OCI-M2 (cell line): Measurements from ENCODE around the gene SLC25A29.

Experiments used
- DNase-seq: peaks from one replicate; lab custom pipeline; 2025; ENCODE audit not compliant: unreplicated experiment; lab: John Stamatoyannopoulos, UW

SLC25A29 gene

DNA sequence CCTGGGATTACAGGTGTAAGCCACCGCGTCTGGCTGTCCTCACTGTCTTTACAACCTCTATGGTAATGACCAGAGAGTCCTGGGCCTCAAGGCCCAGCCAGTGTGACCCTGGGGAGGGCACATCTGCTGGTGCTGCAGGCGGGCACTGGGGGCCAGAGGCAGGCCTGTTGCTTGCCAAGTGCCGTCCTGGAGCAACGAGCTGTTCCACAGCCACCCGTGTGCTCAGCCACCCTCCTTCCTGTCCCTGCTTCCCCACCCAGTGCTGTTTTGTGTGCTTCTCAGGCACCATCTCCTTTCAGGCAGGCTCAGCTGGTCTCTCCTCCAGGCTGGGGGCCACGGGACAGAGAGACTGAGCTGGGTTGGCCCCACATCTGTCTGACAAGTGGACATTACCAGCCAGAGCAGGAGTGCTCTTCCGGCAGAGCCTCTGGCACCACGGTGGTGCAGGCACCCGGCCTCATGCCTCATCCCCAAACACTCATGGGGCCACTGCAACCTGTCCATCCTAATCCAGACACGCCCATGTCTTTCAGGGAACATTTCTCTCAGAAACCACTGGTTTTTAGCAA is 25.9 kb upstream of the SLC25A29 start:
- no peak for DNase-seq

DNA sequence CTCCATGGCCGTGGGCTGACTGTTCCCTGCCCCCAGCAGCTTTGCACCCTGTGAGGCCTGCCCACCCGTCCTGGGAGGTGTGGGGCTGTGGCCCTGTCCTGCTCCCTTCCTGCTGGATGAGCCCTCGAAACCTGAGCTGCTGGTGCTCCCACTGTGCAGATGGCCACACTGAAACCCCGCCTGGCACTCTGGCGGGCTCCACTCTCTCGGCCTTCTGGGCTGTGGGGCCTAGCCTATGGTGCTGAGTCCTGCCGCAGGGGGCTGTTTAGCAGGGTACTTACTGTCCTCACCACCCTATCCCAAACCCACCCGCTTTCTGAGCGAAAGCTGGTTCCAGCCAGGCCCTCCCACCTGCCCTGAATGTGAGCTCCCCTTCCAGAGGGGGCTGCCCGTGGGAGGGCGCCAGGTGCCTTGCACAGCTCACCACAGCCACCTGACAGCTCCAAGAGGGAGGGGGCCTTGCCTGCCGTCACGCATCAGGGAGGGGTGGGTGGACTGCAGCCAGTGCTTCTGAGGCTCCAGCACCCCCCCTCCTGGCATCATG is 24.2 kb upstream of the SLC25A29 start:
- DNase-seq: no peak

DNA sequence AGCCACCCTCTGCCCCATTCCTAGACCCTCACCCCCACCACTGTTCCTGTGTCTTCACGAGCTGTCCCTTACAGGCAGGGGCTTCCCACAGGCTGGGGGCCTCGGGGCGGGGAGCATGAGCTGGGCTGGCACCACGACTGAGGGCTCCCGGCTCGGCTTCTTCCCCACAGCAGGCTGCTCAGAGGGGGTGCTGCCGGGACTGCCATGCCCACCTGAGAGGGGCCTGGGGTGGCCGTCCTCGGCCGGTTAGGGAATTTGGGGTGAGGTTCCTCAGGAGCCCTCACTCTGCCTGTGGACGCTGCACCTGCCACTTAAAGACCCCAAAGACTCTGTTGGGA is 23.7 kb upstream of the SLC25A29 start:
- no peak for DNase-seq

DNA sequence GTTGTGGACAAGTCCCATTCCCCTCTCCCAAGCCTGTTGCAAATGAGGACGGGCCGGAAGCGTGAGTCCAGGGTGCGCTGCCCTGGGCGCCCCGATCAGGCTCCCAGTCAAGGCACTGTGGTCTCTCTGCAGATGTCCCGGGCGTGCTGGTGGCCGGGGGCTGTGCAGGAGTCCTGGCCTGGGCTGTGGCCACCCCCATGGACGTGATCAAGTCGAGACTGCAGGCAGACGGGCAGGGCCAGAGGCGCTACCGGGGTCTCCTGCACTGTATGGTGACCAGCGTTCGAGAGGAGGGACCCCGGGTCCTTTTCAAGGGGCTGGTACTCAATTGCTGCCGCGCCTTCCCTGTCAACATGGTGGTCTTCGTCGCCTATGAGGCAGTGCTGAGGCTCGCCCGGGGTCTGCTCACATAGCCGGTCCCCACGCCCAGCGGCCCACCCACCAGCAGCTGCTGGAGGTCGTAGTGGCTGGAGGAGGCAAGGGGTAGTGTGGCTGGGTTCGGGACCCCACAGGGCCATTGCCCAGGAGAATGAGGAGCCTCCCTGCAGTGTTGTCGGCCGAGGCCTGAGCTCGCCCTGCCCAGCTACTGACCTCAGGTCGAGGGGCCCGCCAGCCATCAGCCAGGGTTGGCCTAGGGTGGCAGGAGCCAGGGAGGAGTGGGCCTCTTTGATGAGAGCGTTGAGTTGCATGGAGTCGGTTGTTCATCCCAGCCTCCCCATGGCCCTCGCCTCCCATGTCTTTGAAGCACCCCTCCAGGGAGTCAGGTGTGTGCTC is 23.2 kb upstream of the SLC25A29 start:
- no peak for DNase-seq

DNA sequence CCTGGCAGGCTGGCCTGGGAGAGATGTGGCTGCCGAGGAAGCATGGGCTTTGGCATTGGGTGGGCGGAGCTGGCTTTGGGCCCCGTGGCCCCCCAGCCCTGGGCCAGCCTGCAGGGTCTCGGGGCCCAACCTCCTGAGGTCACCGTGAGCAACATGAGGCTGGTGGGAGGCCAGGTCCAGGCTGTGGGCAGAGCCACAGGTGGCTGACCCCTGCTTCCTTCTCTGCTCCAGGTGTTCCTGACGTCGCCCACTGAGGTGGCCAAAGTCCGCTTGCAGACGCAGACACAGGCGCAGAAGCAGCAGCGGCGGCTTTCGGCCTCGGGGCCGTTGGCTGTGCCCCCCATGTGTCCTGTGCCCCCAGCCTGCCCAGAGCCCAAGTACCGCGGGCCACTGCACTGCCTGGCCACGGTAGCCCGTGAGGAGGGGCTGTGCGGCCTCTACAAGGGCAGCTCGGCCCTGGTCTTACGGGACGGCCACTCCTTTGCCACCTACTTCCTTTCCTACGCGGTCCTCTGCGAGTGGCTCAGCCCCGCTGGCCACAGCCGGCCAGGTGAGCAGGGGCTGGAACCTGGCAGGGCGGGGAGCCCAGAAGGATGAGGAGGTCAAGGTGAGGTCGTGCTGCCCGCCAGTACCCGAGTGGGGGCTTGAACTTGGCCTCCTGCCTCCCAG is 22.4 kb upstream of the SLC25A29 start:
- DNase-seq: no peak

DNA sequence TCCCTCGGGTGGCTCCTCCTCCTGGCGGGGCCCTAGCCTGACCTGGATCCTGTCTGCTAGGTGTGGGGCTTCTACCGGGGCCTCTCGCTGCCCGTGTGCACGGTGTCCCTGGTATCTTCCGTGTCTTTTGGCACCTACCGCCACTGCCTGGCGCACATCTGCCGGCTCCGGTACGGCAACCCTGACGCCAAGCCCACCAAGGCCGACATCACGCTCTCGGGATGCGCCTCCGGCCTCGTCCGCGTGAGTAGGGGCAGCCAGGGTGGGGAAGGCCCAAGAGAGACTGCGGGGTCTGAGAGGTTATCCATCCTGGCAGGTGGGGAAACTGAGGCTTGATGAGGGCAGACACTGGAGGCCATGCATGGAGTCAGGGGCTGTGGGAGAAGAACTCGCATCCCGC is 20.9 kb upstream of the SLC25A29 start:
- no peak for DNase-seq

DNA sequence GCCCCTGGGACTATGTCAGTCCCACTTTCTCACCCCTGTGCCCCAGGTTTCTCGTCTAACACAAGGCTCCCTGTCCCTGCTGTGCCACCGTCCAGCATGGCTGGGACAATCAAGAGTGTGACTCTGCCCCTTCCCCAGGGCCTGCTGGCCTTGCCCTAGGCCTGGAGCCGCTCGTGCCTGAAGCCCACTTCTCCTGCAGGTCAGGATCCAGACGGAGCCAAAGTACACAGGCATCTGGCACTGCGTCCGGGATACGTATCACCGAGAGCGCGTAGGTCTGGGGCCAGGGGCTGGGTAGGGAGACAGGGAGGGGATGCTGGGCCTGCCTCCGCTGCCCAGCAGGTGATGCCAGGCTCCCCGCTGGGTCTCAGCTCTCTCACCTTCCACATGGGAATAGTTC is 19.7 kb upstream of the SLC25A29 start:
- DNase-seq: no peak

DNA sequence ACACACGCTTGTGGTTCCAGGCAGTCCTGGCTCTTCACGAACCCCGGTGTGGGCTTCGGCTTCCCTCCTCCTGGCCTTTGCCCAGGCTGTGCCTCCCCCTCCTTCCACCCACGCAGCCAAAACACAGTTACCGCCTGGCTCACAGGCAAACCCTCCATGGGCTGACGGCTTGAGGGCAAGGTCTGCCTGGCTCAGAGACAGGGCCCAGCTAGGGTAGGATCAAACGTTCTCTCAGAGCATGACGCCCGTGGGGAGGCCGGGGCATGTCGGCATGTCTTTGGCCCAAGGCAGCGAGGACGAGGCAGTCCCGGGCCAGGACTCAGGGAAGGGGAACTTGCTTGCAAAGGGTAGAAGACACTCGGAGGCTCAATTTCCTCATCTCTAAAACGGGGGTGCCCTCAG is 19.0 kb upstream of the SLC25A29 start:
- no peak for DNase-seq

DNA sequence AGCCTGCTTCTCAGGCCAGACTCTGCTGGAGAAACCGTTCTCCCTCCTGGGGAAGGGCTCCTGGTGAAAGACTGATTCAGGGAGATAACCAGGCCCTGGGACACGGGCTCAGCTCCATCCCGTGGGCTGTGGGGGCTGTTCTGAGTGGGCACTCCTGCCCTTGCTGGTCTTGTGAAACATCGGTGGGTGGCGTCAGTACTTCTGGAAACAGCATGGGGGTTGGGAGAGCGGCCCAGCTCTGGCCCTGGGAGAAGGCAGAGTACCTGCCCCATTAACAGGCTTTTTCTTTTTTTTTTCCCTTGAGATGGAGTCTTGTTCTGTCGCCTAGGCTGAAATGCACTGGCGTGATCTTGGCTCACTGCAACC is 17.7 kb upstream of the SLC25A29 start:
- no peak for DNase-seq

DNA sequence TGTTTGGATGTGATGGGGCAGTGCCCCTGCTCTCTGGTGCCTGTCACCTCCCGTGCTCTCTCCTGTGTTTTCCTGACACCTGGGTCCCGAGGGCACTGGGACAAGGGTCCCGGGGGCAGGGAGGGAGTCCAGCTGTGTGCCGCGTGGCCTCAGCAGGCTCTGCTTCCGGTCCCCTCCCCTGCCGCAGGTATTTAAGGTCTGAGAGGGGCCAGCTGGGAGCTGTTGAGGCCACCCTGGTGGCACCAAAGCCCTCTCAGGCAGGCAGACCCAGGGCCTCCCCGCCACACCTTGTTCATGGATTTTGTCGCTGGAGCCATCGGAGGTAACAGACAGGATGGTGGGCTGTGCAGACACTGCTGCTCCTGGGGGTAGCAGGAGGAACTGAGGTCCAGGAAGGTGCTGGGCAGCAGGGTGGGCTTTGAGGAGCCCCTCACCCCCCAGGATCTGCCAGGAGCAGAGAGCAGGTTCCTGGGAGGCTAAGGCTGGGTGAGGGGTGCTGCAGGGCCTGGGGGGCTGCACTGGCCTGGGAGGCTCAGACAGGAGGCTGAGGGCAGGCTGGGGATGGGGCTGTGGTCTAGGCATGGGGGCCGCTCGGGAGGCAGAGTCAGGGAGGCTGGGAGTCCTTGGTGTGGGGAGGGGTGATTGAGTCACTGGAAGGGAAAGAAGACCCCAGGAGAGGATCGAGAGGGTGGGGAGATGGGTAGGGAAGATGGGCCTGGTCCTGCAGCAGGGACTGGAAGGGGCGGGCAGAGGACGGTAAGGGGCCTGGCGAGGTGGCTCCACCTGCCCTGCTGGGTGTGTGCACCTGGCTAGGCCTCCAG is 17.1 kb upstream of the SLC25A29 start, which contains the start of gene SLC25A47:
SLC25A47 (plus strand) TSS at position 219 of the 821 bp plus-strand sequence; CDS start at position 295, 76 bp downstream.
- no peak for DNase-seq

DNA sequence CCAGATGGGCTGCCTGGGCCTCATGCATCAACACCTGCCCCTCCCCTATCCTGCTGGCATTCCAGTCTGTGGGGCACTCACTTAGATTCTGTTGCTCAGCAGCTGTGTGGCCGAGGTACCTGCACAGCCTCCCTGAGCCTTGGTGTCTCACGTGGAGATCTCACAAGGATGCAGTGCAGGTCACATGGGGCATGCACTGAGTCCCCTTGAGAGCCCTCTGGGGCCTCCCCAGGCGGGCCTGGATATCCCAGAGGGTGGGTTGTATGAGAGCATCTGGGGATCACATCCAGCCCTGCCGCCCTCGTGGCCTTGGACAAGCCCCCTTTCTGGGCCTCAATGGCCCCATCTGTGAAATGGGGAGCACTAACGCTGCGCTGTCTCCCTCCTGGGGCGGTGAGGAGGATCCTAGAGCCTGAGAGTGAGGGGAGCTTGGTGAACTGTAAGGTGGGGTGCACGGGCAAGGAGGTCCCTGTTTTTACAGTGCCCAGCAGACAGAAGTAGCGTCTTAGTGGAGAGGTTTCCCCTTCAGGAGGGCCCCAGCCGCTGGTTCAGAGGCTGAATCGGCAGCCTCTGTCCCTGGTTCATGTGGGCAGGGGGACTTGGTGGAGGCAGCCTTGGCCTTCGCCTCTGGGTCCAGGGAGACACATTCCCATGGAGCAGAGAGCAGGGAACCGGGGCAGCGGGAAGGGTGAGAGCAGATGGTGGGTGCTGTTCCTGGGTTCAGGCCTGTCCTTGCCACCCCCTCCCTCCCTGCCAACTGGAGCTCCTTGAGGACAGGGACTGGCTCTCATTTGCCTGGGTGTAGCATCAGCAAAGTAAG is 16.1 kb upstream of the SLC25A29 start:
- no peak for DNase-seq

DNA sequence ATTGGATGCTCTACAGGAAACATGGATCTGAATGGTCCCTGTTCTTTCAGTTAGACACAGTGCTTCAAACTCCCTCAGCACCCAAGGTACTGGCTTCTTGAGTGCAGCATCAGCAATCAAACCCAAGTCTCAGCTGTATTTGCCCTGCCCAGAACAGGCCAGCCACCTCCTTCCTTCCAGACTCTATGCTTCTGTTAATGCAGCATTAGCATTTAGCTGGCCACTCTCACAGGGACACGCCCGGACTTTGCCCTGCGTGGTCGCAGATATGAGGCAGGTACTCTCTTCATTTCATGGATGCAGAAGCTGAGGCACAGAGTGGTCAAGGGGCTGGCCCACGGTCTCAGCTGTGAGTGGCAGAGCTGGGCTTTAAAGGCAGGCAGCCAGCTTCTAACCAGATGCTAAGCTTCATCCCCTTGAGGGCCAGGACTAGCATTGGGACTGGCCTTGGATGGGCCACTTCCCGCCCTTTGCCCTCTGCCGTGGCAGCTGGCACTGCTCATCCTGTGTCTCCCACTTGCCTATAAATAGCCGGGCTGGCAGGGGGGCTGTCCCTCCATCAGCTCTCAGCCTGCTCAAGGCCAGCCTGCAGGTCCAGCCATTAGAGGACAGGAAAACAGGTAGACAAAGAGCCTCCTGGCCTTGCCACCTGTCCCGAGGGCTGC is 15.4 kb upstream of the SLC25A29 start:
- DNase-seq: no peak

DNA sequence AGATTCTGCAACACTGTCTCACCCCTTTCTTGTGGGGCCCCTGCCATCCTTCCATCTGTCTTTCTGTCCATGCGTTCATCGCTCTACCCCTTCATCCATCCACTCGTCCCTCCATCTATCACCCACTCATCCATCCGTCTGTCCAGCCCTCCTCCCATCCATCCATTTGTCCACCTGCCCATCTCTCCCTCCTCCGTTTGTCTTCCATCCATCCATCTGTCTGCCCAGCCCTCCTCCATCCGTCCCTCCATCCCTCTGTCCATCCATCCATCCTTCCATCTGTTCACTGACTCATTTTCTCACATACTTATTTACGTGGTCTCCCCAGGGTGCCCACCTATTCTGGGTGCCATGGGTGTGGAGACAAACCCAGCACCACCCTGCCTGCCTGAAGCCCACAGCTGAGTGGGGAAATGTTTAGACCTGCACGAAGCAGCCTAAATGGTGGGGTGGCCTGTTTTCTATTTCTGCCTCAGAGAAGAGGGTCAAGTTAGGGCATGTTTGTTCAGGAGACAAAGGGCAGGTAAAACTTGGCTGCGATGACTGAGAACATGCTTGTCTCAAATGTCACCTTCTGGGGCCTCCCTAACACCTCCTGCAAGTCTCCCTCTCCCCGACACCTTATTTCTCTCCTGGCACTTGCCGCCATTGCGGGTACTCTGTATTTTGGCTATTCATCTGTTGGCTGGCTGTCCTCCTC is 14.1 kb upstream of the SLC25A29 start:
- DNase-seq: no peak

DNA sequence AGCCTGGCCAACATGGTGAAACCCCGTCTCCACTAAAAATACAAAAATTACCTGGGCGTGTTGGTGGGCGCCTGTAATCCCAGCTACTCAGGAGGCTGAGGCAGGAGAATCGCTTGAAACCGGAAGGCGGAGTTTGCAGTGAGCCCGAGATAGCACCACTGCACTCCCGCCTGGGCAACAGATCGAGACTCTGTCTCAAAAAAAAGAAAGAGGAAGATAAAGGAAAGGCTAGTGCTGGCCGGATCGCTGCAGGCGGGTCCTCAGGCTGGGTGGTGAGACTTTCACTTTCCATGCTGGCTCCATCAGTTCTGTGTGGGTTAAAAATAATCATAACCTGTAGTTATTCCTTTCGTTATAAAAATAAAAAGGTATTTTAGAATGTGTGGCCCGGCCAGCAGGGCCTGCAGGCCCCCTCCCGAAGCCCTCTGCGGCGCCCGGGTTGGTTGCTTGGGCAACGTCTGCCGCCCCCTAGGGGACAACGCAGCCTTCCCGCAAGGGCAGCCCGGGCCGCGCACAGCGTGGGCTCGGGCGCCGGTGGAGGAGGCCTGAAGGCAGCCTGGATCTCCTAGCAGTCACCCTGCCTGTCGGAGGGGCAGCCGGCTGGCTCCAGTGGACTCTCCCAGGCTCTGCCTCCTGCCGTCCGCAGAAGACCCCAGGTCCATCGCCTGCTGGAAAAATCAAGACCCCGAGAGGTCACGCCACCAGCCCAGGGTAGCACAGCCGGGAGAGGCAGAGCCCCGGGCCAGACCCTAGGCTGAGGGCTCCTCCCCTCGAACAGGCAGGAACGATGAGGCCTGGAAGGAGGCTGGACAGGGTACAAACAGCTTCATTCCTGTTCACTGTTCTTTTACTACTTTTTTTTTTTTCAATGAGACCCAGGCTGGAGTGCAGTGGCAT is 11.9 kb upstream of the SLC25A29 start:
- DNase-seq: no peak

DNA sequence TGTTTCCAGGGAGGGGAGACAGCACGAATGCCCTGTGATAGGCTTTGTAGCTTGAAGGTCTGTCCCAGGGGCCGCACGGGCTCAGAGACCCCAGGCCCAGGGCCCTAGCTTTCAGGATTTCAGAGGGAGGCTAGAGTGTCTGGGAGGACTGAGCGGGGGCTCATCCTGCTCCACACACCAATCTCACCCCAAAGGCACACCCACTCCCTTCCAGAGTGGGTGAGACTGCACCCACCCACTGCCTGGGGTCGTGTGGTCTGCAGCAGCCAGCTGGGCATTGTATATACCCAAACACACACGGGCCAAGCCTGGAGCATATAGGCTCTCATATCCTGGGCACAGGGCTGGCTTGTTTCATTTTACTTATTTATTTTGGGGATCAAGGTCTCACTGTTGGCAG is 11.1 kb upstream of the SLC25A29 start:
- no peak for DNase-seq

DNA sequence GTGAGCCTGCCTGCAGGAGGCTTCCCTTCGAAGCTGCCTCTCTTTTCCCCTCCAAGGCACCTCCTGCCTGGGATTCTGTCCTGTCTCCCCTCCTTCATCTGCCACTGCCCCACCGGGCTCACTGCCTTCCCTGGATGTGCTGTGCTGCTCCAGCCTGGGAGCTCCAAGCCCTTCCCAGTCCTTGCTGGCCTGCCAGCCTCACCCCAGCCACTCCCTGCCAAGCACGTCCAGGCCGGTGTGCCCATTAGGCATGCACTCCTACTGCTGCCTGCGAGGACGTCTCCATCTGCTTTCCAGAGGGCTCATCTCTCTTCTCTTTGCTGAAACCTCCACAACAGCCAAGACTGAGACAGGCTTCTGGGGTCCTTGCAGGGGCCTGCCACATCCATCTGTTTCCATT is 8.5 kb upstream of the SLC25A29 start:
- no peak for DNase-seq

DNA sequence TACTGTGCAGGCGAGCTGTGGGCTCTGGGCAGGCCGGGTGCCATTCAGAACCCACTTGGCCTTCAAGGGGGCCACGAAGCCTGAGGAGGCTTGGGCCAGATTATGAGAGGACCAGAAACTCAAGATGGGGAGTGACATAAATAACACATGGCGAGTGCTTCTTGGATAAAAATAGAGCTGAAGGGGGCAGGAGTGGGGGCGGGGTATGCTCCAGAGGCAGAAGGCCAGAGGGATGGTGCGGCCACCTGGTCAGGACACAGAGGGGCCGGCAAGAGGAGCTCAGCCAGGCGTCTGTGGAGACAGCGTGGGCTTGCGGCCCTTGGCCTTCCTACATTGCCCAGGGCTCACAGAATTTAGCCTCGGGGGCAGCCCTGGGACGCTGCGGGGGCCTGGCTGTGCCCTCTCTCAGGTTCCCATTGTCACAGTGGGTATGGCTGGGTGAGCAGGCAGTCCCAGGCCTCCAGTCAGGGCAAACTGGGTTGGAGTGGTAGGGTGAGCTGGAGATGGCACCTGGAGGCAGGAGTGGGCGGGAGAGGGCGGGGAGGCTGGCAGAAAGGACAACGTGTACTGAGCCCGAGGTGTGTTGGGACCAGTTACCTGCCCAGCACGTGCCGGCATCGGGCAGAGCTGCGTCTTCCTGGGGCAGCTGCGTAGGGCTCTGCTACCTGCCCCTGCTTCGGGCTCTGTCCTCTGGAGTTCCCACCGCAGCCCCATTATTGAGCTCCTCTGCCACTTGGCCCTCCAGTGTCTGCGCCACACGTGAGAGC is 7.4 kb upstream of the SLC25A29 start:
- no peak for DNase-seq
